Measurements from ENCODE around the gene PCNX3.

- TF ChIP-seq CTCF (IDR thresholded peaks at IDR 0.05; ENCODE audit: poor library complexity, severe bottlenecking) (no peak), EZH2 (IDR thresholded peaks at IDR 0.05; ENCODE audit: borderline replicate concordance, insufficient read depth, low read length, poor library complexity, severe bottlenecking) (no peak)
Measured at GRCh38 chr11:65595131-65595530, 20.4 kb upstream of the PCNX3 start.
